ENCODE data around the gene BMPR1A.
A peak's percentile ranks its signal among the peaks of the same experiment; 100 is the strongest.

- TF ChIP-seq, protein P1, sequence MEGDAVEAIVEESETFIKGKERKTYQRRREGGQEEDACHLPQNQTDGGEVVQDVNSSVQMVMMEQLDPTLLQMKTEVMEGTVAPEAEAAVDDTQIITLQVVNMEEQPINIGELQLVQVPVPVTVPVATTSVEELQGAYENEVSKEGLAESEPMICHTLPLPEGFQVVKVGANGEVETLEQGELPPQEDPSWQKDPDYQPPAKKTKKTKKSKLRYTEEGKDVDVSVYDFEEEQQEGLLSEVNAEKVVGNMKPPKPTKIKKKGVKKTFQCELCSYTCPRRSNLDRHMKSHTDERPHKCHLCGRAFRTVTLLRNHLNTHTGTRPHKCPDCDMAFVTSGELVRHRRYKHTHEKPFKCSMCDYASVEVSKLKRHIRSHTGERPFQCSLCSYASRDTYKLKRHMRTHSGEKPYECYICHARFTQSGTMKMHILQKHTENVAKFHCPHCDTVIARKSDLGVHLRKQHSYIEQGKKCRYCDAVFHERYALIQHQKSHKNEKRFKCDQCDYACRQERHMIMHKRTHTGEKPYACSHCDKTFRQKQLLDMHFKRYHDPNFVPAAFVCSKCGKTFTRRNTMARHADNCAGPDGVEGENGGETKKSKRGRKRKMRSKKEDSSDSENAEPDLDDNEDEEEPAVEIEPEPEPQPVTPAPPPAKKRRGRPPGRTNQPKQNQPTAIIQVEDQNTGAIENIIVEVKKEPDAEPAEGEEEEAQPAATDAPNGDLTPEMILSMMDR (conservative IDR thresholded peaks at IDR 0.05): peak; percentile 79
- TF ChIP-seq ZFX (IDR thresholded peaks at IDR 0.05): no peak
Measured at GRCh38 chr10:86899670-86900276, 143.4 kb downstream of the BMPR1A start.

Measured in C4-2B (cell line).